Head of caudate nucleus (tissue), 42 donors: ENCODE results near the gene CTIF.
A peak's percentile ranks its signal among the peaks of the same experiment; 100 is the strongest.

Experiments
- DNase-seq, 42 donors: peaks; one replicate each; pipeline versions ENCODE4 v3.0.0 to v3.0.0-alpha.2; 2020 to 2021; ENCODE audit warnings: mixed read lengths in 7 of 42
- intact Hi-C: fragments of 100-400 bp; cut with DNase I; formaldehyde crosslinking; loops from one replicate; pipeline ENCODE4 v1.15.0; 2022

CTIF gene

GRCh38 chr18:48546396-48546795 is 7.6 kb downstream of the CTIF start:
- peak in 2 of 42 donors; percentile 9 to 40 for DNase-seq
- intact Hi-C loops: loop anchor here (5.0 to 10.0 kb wide), 2 partner anchors 68 to 116 kb away; no protein-coding TSS in a partner anchor

GRCh38 chr18:48547531-48547981 is 8.7 kb downstream of the CTIF start:
- DNase-seq: peak in 15 of 42 donors; percentile 22 to 66 (median 42)
- intact Hi-C loops: loop anchor here (5.0 to 10.0 kb wide), 2 partner anchors 67 to 115 kb away; no protein-coding TSS in a partner anchor

GRCh38 chr18:48548011-48548771 is 9.4 kb downstream of the CTIF start:
- intact Hi-C loops: loop anchor here (5.0 to 10.0 kb wide), 2 partner anchors 67 to 114 kb away; no protein-coding TSS in a partner anchor
- DNase-seq: peak in 17 of 42 donors; percentile 10 to 75 (median 52)

GRCh38 chr18:48548921-48549320 is 10.1 kb downstream of the CTIF start:
- DNase-seq: peak in 2 of 42 donors; percentile 12 to 20
- intact Hi-C loops: loop anchor here (5.0 to 10.0 kb wide), 2 partner anchors 66 to 113 kb away; no protein-coding TSS in a partner anchor

GRCh38 chr18:48550101-48550729 is 11.4 kb downstream of the CTIF start:
- intact Hi-C loops: no loop called here
- DNase-seq: peak in 6 of 42 donors; percentile 14 to 61 (median 34)

- DNase-seq: peak in 3 of 42 donors; percentile 1 to 20 (median 20)
- intact Hi-C loops: no loop called here
Observed at GRCh38 chr18:48551100-48551499, 12.3 kb downstream of the CTIF start.

GRCh38 chr18:48552130-48552529 is 13.3 kb downstream of the CTIF start:
- intact Hi-C loops: no loop called here

GRCh38 chr18:48553236-48553635 is 14.4 kb downstream of the CTIF start:
- DNase-seq: peak in 7 of 42 donors; percentile 18 to 54 (median 39)
- intact Hi-C loops: no loop called here

More at GRCh38 chr18:48552130-48552529, 13.3 kb downstream of the CTIF start:
- DNase-seq: peak in 1 of 42 donors; percentile 4

- intact Hi-C loops: no loop called here
- no peak for DNase-seq
Observed at GRCh38 chr18:48554610-48555400, 16.0 kb downstream of the CTIF start.

GRCh38 chr18:48555465-48555995 is 16.7 kb downstream of the CTIF start:
- peak in 1 of 42 donors; percentile 18 for DNase-seq
- intact Hi-C loops: no loop called here

- DNase-seq: no peak
- intact Hi-C loops: no loop called here
Observed at GRCh38 chr18:48557640-48558174, 18.9 kb downstream of the CTIF start.

- intact Hi-C loops: no loop called here
Observed at GRCh38 chr18:48558248-48558647, 19.4 kb downstream of the CTIF start.

GRCh38 chr18:48560491-48560890 is 21.7 kb downstream of the CTIF start:
- intact Hi-C loops: no loop called here
- no peak for DNase-seq

More at GRCh38 chr18:48558248-48558647, 19.4 kb downstream of the CTIF start:
- no peak for DNase-seq

- no peak for DNase-seq
- intact Hi-C loops: no loop called here
Observed at GRCh38 chr18:48562075-48562474, 23.2 kb downstream of the CTIF start.

- DNase-seq: peak in 1 of 42 donors; percentile 25
- intact Hi-C loops: no loop called here
Observed at GRCh38 chr18:48563027-48563426, 24.2 kb downstream of the CTIF start.

GRCh38 chr18:48564139-48564538 is 25.3 kb downstream of the CTIF start:
- no peak for DNase-seq
- intact Hi-C loops: no loop called here

- intact Hi-C loops: no loop called here
- peak in 2 of 42 donors; percentile 29 to 34 for DNase-seq
Observed at GRCh38 chr18:48565105-48565504, 26.3 kb downstream of the CTIF start.

GRCh38 chr18:48566589-48566988 is 27.8 kb downstream of the CTIF start:
- intact Hi-C loops: no loop called here
- DNase-seq: no peak

GRCh38 chr18:48567388-48567787 is 28.6 kb downstream of the CTIF start:
- no peak for DNase-seq
- intact Hi-C loops: no loop called here
